Upper lobe of left lung (tissue), 4 donors: ENCODE data around the gene ZNF273.

Experiments
- EP300 ChIP-seq, 4 donors: sonication (generic); formaldehyde crosslinking; IDR thresholded peaks; one replicate each; pipeline ENCODE4 v1.5.1; 2017; ENCODE audit warnings: antibody characterized with exemption in 4 of 4, control low read depth in 2 of 4
- TF ChIP-seq, protein P1 (sequence below), 6 experiments: fragments of 450-650 bp in 4 of 6; fragments of 200-600 bp in 2 of 6; sonication (generic) in 2 of 6; IDR thresholded peaks; one replicate each; pipeline ENCODE4 v1.5.1; 2016 to 2019; ENCODE audit warnings: antibody characterized with exemption in 6 of 6

DNA sequence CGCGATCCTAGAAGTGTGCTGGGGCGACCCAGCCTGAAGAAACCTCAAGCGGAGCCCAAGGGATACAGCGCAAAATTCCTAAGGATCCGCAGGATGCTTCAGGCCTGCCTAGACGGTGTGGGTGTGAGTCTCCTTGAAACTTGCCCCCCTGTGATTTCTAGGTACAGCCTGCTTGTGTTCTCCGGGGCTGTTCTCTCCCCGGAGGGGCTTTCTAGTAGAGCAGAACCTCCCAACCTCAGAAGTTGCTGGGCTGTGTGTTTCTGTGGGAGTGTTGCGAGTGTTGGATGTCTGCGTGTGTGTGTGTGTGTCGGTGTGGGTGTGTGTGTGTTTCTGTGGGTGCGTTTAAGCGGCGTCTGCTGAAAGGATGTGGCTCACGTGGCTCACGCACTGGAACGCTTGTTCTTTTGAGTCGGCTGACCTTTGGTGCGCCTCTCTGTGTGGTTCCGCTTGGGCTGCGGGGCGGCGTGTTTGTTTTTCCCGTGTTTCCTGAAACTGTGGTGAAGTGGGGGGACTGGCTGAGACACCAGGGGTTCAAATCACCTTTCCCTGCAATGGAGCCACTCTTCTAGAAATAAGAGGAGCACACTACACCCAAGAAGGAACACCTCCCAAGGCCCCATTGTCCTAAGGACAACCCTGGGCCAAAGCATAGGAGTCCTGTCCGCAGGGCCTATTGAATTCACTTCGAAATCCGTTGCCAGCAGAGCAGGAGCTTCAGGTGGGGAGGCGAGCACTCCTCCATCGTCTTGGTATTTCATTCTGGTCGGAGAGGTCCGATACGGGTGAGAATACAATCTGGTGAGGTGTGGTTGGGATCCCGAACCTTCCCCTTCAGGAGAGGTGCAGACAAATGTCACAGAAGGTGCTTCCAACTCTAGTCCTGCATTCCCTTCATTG, 25.1 kb upstream of the ZNF273 start:
- TF ChIP-seq, protein P1, sequence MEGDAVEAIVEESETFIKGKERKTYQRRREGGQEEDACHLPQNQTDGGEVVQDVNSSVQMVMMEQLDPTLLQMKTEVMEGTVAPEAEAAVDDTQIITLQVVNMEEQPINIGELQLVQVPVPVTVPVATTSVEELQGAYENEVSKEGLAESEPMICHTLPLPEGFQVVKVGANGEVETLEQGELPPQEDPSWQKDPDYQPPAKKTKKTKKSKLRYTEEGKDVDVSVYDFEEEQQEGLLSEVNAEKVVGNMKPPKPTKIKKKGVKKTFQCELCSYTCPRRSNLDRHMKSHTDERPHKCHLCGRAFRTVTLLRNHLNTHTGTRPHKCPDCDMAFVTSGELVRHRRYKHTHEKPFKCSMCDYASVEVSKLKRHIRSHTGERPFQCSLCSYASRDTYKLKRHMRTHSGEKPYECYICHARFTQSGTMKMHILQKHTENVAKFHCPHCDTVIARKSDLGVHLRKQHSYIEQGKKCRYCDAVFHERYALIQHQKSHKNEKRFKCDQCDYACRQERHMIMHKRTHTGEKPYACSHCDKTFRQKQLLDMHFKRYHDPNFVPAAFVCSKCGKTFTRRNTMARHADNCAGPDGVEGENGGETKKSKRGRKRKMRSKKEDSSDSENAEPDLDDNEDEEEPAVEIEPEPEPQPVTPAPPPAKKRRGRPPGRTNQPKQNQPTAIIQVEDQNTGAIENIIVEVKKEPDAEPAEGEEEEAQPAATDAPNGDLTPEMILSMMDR (IDR thresholded peaks at IDR 0.05), result no peak
- no peak for TF ChIP-seq EP300 (IDR thresholded peaks at IDR 0.05)
